GM21529 (cell line): ENCODE data around the gene RSAD2.

Source experiments
- ATAC-seq: cut with Tn5 transposase; IDR thresholded peaks from one replicate; pipeline ENCODE4 v1.9.1; 2021; ENCODE audit not compliant: unreplicated experiment

Gene RSAD2

GRCh38 chr2:6941299-6942046 is 63.9 kb downstream of the RSAD2 start:
- no peak for ATAC-seq

GRCh38 chr2:6942848-6943247 is 65.3 kb downstream of the RSAD2 start:
- no peak for ATAC-seq

- ATAC-seq, result no peak
Measured at GRCh38 chr2:6943523-6943922, 65.9 kb downstream of the RSAD2 start.

- no peak for ATAC-seq
Measured at GRCh38 chr2:6943971-6944370, 66.4 kb downstream of the RSAD2 start.

GRCh38 chr2:6944555-6944954 is 67.0 kb downstream of the RSAD2 start:
- ATAC-seq, result no peak

GRCh38 chr2:6945087-6945813 is 67.7 kb downstream of the RSAD2 start:
- ATAC-seq, result peak; percentile 92

- ATAC-seq, result no peak
Measured at GRCh38 chr2:6945821-6946220, 68.2 kb downstream of the RSAD2 start.

GRCh38 chr2:6946722-6947121 is 69.1 kb downstream of the RSAD2 start:
- no peak for ATAC-seq
